ENCODE measurements around the gene SERPING1. TPM values are rescaled to one million over a fixed set of nuclear protein-coding genes. Genes with fewer than 3 reads are reported as not detected.

Gene SERPING1
- total and polyA plus RNA-seq, 2 of the 13 experiments (the other 11 are each of a cell fraction or from before 2014, with no cell fraction given): 2.0 to 10.4 TPM

DNA sequence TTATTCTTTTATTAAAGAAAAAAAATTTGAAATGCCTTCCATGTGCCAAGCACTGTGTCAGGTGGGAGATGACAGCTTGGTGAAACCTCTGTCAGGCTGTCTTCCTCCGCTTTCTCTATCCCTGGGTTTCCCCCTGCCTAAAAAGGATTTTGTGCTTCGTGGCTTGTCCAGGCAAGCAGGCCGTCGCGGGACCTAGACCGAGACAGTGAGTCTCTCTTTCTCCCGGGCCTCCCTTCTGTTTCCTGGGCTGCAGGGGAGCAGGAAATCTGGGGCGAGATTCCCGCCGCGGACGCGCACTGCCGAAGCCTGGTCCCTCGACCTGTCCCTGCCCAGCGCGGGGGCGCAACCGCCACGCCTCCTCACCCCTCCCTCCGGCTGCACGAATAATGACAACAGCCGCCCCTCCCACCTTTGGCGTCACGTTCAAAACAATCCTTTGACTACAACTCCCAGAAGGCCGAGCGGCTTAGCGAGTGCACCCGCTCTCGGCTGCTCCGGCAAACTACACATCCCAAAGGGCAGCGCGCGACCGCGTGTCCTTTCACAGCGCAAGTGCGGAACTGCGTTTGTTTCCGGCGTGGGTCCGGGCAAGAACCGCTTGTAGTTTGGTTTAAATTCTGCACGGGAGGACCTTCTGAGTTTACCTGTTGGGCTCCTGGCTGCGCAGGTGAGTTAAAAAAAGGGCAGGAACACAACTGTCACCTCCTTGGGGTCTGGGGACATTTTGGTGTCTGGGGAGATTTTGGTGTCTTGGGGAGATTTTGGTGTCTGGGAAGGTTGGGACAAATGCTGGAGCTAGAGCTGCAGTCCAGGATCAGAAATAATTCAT, 59.9 kb downstream of the SERPING1 start, which contains the start of gene CLP1 (continued):
- TF ChIP-seq, protein P1, sequence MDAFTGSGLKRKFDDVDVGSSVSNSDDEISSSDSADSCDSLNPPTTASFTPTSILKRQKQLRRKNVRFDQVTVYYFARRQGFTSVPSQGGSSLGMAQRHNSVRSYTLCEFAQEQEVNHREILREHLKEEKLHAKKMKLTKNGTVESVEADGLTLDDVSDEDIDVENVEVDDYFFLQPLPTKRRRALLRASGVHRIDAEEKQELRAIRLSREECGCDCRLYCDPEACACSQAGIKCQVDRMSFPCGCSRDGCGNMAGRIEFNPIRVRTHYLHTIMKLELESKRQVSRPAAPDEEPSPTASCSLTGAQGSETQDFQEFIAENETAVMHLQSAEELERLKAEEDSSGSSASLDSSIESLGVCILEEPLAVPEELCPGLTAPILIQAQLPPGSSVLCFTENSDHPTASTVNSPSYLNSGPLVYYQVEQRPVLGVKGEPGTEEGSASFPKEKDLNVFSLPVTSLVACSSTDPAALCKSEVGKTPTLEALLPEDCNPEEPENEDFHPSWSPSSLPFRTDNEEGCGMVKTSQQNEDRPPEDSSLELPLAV (CRISPR knock-in tag; conservative IDR thresholded peaks at IDR 0.05; ENCODE audit: low read depth): no peak
- TF ChIP-seq ZNF761 (CRISPR knock-in tag; conservative IDR thresholded peaks at IDR 0.05) (no peak), ZFP37 (CRISPR knock-in tag; IDR thresholded peaks at IDR 0.05; ENCODE audit: borderline replicate concordance) (no peak), EED (CRISPR knock-in tag; IDR thresholded peaks at IDR 0.05) (no peak), ZNF891 (CRISPR knock-in tag; IDR thresholded peaks at IDR 0.05) (peak; percentile 66), NCOA5 (CRISPR knock-in tag; IDR thresholded peaks at IDR 0.05) (no peak), ZNF788 (CRISPR knock-in tag; IDR thresholded peaks at IDR 0.05; ENCODE audit: borderline replicate concordance) (peak; percentile 85; the same call in 1 of the 2 replicates), MAF1 (CRISPR knock-in tag; IDR thresholded peaks at IDR 0.05; ENCODE audit: borderline replicate concordance) (0 out of 2 replicates have a peak, but pooled peaks have one; percentile 47), IKZF4 (CRISPR knock-in tag; IDR thresholded peaks at IDR 0.05; ENCODE audit: borderline replicate concordance, low read depth, not compliant biosample characterization) (peak; percentile 37), CENPT (CRISPR knock-in tag; IDR thresholded peaks at IDR 0.05; ENCODE audit: low read depth) (no peak), TCF7L2 (IDR thresholded peaks at IDR 0.05; ENCODE audit: low read depth, low read length) (no peak), IKZF5 (CRISPR knock-in tag; IDR thresholded peaks at IDR 0.05) (peak; percentile 70; the same call in 1 of the 2 replicates), RELA (CRISPR knock-in tag; IDR thresholded peaks at IDR 0.05) (no peak), HCFC1 (IDR thresholded peaks at IDR 0.05; ENCODE audit: low read depth, low read length) (peak; percentile 99), E2F2 (CRISPR knock-in tag; IDR thresholded peaks at IDR 0.05; ENCODE audit: borderline replicate concordance) (0 out of 2 replicates have a peak, but pooled peaks have one; percentile 12), ZNF446 (CRISPR knock-in tag; IDR thresholded peaks at IDR 0.05) (no peak), ZNF34 (CRISPR knock-in tag; IDR thresholded peaks at IDR 0.05; ENCODE audit: borderline replicate concordance) (no peak), ZNF878 (CRISPR knock-in tag; IDR thresholded peaks at IDR 0.05) (0 out of 2 replicates have a peak, but pooled peaks have one; percentile 77), ZNF530 (CRISPR knock-in tag; IDR thresholded peaks at IDR 0.05; ENCODE audit: low read depth) (no peak), SMAD9 (CRISPR knock-in tag; IDR thresholded peaks at IDR 0.05) (peak; percentile 73; the same call in 1 of the 2 replicates)
- TF ChIP-seq, protein P2, sequence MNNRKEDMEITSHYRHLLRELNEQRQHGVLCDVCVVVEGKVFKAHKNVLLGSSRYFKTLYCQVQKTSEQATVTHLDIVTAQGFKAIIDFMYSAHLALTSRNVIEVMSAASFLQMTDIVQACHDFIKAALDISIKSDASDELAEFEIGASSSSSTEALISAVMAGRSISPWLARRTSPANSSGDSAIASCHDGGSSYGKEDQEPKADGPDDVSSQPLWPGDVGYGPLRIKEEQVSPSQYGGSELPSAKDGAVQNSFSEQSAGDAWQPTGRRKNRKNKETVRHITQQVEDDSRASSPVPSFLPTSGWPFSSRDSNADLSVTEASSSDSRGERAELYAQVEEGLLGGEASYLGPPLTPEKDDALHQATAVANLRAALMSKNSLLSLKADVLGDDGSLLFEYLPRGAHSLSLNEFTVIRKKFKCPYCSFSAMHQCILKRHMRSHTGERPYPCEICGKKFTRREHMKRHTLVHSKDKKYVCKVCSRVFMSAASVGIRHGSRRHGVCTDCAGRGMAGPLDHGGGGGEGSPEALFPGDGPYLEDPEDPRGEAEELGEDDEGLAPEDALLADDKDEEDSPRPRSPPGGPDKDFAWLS (CRISPR knock-in tag; IDR thresholded peaks at IDR 0.05; ENCODE audit: borderline replicate concordance): no peak
- TF ChIP-seq, protein P3, sequence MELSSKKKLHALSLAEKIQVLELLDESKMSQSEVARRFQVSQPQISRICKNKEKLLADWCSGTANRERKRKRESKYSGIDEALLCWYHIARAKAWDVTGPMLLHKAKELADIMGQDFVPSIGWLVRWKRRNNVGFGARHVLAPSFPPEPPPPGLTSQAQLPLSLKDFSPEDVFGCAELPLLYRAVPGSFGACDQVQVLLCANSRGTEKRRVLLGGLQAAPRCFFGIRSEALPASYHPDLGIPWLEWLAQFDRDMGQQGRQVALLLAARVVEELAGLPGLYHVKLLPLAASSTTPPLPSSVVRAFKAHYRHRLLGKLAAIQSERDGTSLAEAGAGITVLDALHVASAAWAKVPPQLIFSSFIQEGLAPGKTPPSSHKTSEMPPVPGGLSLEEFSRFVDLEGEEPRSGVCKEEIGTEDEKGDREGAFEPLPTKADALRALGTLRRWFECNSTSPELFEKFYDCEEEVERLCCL (CRISPR knock-in tag; IDR thresholded peaks at IDR 0.05; ENCODE audit: borderline replicate concordance): no peak; the same call in 1 of the 2 replicates
